Fibroblast of gingiva (primary cell): ENCODE measurements around the gene STEAP3.

Experiments
- DNase-seq: peaks from one replicate; pipeline ENCODE4 v3.0.0-alpha.2; 2011; ENCODE audit warnings: low read depth

Gene STEAP3

DNA sequence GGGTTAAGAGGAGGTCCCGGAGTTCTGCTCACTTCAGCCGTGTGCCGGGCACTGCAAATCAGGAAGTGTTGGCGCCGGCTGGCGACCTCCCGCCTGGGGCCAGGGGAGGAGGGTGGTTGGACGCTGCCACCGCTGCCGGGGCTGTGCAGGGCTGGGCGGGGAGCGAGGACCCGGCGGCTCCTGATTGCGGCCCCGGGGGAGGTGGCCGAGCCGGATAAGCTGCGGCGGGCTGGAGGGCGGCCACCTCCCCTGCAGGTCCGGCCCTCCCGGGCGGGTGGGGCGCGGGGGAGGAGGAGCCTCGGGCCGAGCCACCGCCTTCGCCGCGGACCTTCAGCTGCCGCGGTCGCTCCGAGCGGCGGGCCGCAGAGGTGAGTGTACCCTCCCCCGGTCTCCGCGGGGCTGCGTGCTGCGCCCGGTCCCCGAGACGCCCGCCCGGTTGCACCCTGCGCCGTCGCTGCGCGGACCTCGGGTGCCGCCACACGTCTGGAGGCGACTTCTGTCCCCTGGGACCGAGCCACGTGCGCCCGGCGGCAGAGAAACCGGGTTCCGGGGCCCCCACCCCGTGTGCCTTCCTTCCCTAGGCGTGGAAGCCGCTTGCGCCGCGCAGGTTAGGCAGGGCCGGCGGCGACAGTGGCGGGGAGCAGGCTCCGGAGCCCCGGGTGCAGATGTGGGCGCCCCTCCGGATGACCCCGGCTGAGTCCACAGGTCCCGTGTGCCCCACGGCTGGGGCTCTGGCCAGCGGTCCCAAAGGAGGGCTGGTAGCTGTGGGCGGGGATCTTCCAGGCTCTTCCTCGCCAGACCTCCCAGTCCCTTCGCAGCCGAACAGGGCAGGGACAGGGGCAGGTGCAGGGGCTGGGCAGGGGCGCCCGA, at the start of gene STEAP3:
TSS of gene STEAP3 (plus strand) at position 314 of the 870 bp plus-strand sequence. CDS start 7,179 bp downstream, outside the sequence.
- peak; percentile 69 for DNase-seq

DNA sequence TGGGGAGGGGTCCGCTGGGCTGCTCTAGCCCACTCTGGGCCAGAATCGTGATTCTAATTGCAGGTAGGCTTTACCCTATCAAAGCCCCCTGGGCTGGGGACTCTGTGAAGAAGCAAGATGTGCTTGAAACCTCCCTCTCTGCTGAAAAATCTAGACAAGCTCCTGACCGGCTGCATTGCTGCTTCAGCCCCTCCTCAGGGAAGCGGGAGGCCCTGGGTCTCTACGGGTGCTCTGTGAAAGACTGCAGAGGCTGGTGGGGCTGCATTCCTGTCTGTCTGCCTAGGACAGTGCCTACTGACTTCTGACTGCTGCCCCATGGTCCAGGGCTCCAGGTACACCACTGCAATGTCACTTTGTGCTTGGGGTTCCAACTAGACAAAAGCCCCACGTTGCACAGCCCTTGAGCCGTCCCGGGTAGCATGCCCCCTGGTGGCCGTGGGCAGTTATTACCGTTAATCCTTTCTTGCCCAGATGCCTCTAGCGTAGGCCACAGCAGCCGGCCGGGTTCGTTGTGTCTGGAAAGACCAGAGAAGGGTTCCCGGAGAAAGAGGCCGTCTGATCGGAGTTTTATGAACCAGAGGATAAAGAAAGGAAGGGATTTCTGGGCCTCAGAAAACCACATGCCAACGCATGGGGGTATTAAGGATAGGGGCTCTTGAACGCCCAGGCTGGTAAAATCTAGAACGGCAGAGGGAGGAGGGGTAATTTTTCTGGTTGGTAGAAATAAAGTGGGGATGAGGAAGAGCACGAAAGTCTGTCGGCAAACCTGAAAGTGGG, 49.2 kb upstream of the STEAP3 start:
- no peak for DNase-seq

- no peak for DNase-seq
These were observed 48.7 kb upstream of the STEAP3 start for GRCh38 chr2:119174993-119175347.

DNA sequence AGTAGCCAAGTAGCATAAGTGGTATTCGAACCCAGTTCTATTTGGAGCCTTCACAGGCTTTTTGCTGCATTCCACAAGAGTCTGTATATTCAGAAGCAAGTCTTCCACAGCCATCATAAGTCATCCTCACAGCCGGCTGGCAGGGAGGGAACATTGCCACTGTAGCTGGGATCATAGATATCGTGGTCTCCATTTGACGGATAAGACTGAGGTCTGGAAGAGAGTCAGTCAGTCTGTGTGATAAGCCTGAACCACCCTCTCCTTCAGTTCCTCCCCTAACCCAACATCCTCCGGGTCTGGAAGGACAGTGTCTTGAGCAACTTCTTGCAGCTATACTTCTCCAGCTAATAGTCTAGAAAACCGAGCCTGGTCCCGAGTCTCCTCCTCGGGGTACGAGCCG, 48.1 kb upstream of the STEAP3 start:
- DNase-seq, result no peak

- DNase-seq, result no peak
These were observed 46.3 kb upstream of the STEAP3 start for GRCh38 chr2:119177171-119177837.

DNA sequence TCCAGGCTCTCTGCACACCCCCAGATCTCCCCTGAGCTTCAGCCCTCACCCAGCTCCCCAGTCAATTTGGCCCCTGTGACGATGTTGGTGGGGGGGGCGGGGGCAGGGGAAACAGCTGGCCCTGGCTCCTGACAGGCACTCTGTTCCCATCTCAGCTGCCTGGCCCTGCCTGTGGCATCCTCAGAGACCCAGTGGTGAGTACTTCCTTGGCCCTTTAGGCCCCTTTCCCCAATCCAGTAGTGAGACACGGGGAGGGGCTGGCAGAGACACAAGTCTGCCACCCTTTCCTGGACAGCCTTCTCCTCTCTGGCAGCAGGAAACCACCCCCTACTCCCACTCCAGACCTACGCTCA, 45.8 kb upstream of the STEAP3 start:
- DNase-seq, result no peak

GRCh38 chr2:119178776-119179175, 44.9 kb upstream of the STEAP3 start:
- no peak for DNase-seq

- peak; percentile 60 for DNase-seq
These were observed 44.4 kb upstream of the STEAP3 start for GRCh38 chr2:119179202-119179601.

DNA sequence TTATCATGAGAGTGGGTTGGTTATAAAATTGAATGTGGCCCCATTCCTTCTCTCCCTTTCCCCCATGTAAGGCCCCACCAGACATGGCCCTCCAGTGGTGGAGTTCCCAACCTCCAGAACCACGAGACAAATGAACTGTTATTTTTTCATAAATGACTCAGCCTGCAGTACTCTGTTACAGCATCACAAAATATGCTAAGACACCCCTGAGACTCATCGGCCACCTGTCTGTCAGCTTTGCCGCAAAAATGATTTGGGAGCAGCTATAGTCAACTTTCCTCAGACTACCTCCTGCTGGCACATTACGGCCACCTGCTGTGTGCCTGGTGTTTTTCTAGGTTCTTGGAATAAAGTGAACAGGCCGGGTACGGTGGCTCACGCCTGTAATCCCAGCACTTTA, 43.6 kb upstream of the STEAP3 start:
- no peak for DNase-seq

DNA sequence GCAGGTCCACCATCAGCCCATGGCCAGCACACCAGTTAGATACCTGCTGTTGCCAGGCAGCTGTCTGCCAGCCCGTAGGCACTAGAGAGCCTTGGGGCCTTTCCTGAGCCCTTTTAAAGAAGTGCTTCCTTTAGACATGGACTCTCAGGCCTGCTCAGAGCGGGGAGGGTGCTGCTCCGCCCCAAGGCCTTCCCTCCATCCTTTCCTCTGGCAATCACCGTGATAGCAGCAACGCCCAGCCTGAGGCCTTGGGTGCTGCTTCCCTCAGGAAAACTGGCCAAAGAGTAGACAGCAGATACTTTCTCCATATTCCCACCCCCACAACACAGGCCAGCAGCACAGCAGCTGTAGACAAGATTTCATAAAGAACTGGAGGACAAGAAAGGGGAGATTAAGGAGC, 42.7 kb upstream of the STEAP3 start:
- DNase-seq, result no peak

DNA sequence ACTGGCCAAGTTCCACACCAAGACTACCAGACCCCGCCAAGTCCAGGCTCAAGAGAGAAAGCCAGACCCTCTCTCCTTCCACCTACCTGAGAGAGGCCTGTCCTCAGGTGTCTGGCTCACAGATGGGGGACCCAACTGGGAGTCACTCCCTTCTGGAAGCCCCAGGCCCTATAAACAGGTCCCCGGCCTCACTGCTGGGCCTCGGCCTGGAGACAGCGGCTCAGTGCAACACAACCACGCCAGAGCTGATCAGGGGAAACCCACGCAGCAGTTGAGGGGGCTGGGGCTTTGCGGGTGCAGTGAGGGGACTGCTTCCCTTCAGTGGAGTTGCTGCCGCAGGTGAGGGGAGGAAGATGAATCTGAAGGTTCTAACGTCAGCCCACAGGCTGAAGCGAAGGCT, 42.2 kb upstream of the STEAP3 start:
- no peak for DNase-seq

DNA sequence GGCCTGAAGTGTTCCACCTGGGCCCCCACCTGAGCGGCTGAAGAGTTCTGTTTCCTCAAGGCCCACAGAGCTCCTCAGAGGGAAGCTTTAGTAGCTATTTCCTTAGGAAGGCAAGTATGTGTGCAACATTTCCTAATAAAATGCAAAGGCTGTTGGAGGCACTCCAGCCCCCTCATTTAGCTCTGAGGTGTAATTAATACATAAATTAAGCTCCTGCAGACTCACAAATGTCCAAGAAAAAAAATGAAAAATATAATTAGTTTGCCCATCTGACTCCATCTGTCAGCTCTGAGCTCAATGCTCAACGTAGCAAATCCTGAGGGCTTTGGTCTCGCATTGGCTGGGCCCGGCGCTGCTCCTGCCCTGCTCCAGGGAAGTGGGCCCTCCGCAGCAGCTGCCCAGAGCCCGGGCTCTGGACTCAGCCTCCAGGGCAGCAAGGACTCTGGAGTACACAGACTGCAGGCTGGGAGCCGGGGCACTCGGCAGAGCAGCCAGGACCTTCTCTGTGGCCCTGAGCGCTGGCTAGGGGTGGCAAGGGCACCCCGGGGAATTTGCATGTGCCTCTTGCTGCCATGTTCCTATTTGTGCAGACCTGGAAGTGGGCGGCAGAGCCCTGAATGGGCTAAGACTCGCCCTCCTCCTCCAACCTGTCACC, 41.7 kb upstream of the STEAP3 start:
- no peak for DNase-seq

DNA sequence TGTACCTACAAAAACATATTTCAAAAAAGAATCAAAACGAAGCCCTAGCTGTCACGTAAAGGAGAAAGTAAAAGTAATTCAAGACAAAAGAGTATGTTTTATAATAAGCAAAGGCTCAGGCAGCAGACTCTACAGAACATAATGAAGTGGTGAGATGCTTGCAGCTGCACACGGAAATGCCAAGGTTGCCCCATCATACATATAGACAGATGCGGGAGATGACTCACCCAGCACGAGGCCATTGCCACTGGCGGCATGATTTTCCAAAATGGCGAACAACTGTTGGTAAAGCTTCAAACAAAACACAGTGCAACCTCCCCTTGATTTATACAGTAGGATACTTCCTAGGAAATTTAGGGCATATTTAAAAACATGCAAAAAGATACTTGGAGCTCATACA, 39.1 kb upstream of the STEAP3 start:
- no peak for DNase-seq

- no peak for DNase-seq
These were observed 33.1 kb upstream of the STEAP3 start for GRCh38 chr2:119190321-119191111.

DNA sequence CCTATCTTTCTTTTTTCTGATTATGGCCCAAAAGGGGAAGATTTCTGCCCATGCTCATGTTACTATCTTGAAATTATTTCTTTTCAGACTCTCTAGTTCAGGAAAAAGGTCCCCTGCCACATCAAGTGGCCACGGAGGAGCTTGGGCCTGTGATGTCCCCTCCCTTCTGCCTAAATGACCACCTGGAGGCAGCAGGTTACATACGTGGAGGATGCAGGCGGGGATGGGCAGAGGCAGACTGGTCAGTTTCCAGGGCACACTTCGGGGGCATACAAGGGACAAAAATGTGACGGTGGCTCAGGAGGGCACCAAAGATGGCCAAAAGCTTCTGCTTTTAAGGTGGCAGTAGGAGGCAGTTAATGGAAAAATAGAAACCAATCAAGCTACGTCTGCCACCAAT, 30.7 kb upstream of the STEAP3 start:
- DNase-seq, result no peak

DNA sequence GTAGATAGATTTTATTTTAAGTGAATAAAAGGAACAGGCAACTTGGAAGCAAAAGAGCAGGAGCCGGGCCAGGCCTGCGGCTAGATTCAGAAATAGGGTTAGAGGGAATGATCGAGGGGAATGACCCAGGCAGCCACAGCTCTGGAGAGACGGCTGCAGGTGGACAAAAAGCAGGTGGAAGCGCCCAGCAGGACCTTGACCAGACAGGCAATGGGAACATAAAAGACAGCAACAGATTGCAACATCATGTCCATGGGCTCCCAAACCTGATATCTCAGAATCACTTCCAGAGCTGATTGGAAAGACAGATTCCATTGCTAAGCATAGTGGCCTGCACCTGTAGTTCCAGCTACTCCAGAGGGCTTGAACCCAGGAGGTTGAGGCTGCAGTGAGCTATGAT, 28.6 kb upstream of the STEAP3 start:
- DNase-seq, result no peak

- DNase-seq, result no peak
These were observed 27.7 kb upstream of the STEAP3 start for GRCh38 chr2:119195887-119196286.

DNA sequence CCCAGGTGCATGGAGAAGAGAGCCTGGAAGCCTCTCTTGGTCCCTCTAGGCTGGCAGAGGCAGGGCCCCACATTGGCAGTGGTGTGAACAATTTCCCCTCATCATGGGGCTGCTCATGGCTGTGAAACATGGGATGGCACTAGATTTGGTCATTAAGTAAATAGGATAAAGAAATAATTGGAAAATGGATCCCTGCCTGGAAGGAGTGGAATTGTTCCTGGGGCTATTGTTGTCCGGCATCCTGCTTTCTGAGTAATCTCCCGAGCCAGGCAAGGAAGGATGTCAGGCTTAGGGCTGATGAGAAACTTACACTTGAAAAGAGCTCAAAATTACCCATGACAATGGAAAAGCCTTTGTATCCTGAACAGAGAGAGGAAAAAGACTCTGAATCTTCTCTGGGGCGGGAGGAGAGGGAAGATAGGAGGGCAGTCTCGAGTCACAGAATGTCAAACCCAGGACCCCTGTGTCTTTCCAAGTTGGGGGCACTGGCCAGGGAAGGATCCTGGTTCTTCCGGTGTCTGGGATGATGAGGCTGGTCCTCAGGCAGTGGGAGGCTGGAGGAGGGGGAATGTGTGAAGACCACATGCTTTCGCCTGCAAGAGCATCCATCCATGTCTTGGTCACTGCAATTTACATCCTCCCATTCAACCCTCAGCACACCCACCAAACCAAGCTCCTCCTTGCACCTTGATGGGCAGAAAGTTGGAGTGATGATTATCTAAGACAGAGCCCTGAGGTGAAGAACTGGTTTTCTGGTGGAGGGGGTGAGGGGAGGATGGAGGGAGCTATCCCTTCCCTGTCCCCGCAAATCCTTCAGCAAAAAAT, 27.1 kb upstream of the STEAP3 start:
- no peak for DNase-seq

- no peak for DNase-seq
These were observed 26.6 kb upstream of the STEAP3 start for GRCh38 chr2:119197126-119197405.

- DNase-seq, result no peak
These were observed 25.9 kb upstream of the STEAP3 start for GRCh38 chr2:119197529-119198239.
